HepG2 (cell line): ENCODE results near the gene ZFP37. TPM values are rescaled to one million over a fixed set of nuclear protein-coding genes. Genes with fewer than 3 reads are reported as not detected.

Source experiments
- CENPBD1 ChIP-seq: sonication (generic); formaldehyde crosslinking; IDR thresholded peaks from 2 replicates; pipeline ENCODE4 v1.8.0; 2022; ENCODE audit warnings: missing genetic modification reagents, low read depth, mild to moderate bottlenecking, borderline replicate concordance
- CENPT ChIP-seq: sonication (generic); formaldehyde crosslinking; IDR thresholded peaks from 2 replicates; pipeline ENCODE4 v1.8.0; 2022; ENCODE audit warnings: low read depth, mild to moderate bottlenecking, moderate library complexity, missing genetic modification reagents
- DNMT1 ChIP-seq: sonication (generic); formaldehyde crosslinking; IDR thresholded peaks from 2 replicates; pipeline ENCODE4 v1.5.1; 2020; ENCODE audit warnings: mild to moderate bottlenecking, missing genetic modification reagents
- HNRNPUL1 ChIP-seq: fragments of 200-400 bp; formaldehyde crosslinking; IDR thresholded peaks from 2 replicates; pipeline ENCODE4 v1.6.1; 2017; ENCODE audit warnings: low read depth, mild to moderate bottlenecking, low read length, moderate library complexity
- IRF1 ChIP-seq: sonication (generic); formaldehyde crosslinking; IDR thresholded peaks from 2 replicates; pipeline ENCODE4 v1.4.0; 2020; ENCODE audit warnings: low read depth, mild to moderate bottlenecking, missing genetic modification reagents
- MBD4 ChIP-seq: IDR thresholded peaks from 2 replicates; pipeline ENCODE4 v1.6.1; 2012; ENCODE audit warnings: low read length, inconsistent platforms, borderline replicate concordance
- MTA1 ChIP-seq: sonication (generic); formaldehyde crosslinking; IDR thresholded peaks from 2 replicates; pipeline ENCODE4 v1.4.0; 2020; ENCODE audit warnings: missing genetic modification reagents, mild to moderate bottlenecking, borderline replicate concordance
- NONO ChIP-seq, 2 experiments: fragments of 450-650 bp in 1 of 2; sonication (generic) in 1 of 2; formaldehyde crosslinking in 1 of 2; IDR thresholded peaks in 1 of 2; conservative IDR thresholded peaks in 1 of 2; 2 replicates each; pipeline versions ENCODE4 v1.6.1 to v1.8.0; 2017 to 2022; ENCODE audit warnings: mild to moderate bottlenecking in 1 of 2, missing genetic modification reagents in 1 of 2, moderate library complexity in 1 of 2
- NR0B2 ChIP-seq: sonication (generic); formaldehyde crosslinking; IDR thresholded peaks from 2 replicates; pipeline ENCODE4 v1.4.0; 2020; ENCODE audit warnings: mild to moderate bottlenecking, missing genetic modification reagents
- PBX2 ChIP-seq: IDR thresholded peaks from 2 replicates; pipeline ENCODE4 v1.6.1; 2016; ENCODE audit warnings: control low read depth
- RBAK ChIP-seq: sonication (generic); formaldehyde crosslinking; IDR thresholded peaks from 2 replicates; pipeline ENCODE4 v1.5.1; 2020; ENCODE audit warnings: mild to moderate bottlenecking, missing genetic modification reagents
- SATB2 ChIP-seq: sonication (generic); formaldehyde crosslinking; IDR thresholded peaks from 2 replicates; pipeline ENCODE4 v1.5.0; 2020; ENCODE audit warnings: missing genetic modification reagents
- SOX5 ChIP-seq: IDR thresholded peaks from 2 replicates; pipeline ENCODE4 v1.6.1; 2016; ENCODE audit warnings: borderline replicate concordance
- STAT5B ChIP-seq: sonication (generic); formaldehyde crosslinking; IDR thresholded peaks from 2 replicates; pipeline ENCODE4 v1.4.0; 2020; ENCODE audit warnings: missing genetic modification reagents
- TBX3 ChIP-seq: fragments of 450-650 bp; IDR thresholded peaks from 2 replicates; pipeline ENCODE4 v1.6.1; 2017; ENCODE audit warnings: antibody characterized with exemption, mild to moderate bottlenecking, inconsistent platforms, borderline replicate concordance
- ZBTB10 ChIP-seq: sonication (generic); formaldehyde crosslinking; IDR thresholded peaks from 2 replicates; pipeline ENCODE4 v1.4.0; 2020; ENCODE audit warnings: missing genetic modification reagents, borderline replicate concordance
- ZKSCAN8 ChIP-seq: IDR thresholded peaks from 2 replicates; pipeline ENCODE4 v1.6.1; 2016; ENCODE audit warnings: borderline replicate concordance, missing genetic modification reagents, missing compliant biosample characterization
- ZNF24 ChIP-seq: fragments of 450-650 bp; IDR thresholded peaks from 2 replicates; pipeline ENCODE4 v1.6.1; 2017; ENCODE audit warnings: antibody characterized with exemption, mild to moderate bottlenecking
- ZNF282 ChIP-seq: fragments of 450-650 bp; IDR thresholded peaks from 2 replicates; pipeline ENCODE4 v1.6.1; 2018; ENCODE audit not compliant: partially characterized antibody
- ZNF432 ChIP-seq: sonication (generic); formaldehyde crosslinking; IDR thresholded peaks from 2 replicates; pipeline ENCODE4 v1.5.0; 2020; ENCODE audit warnings: missing genetic modification reagents, mild to moderate bottlenecking, borderline replicate concordance
- ZNF589 ChIP-seq: sonication (generic); formaldehyde crosslinking; conservative IDR thresholded peaks from 2 replicates; pipeline ENCODE4 v1.8.0; 2022; ENCODE audit warnings: mild to moderate bottlenecking, moderate library complexity, missing genetic modification reagents
- ZNF678 ChIP-seq: sonication (generic); formaldehyde crosslinking; IDR thresholded peaks from 2 replicates; pipeline ENCODE4 v1.4.0; 2020; ENCODE audit warnings: mild to moderate bottlenecking, missing genetic modification reagents
- ZNF75D ChIP-seq: sonication (generic); formaldehyde crosslinking; IDR thresholded peaks from 2 replicates; pipeline ENCODE4 v1.8.1; 2023; ENCODE audit warnings: missing genetic modification reagents, mild to moderate bottlenecking, borderline replicate concordance
- polyA plus RNA-seq, 8 experiments: library from polyadenylated mRNA; depleted of rRNA in 3 of 8; stranded (reverse) in 7 of 8; unstranded in 1 of 8; fragments of >200 nt; fragmentation: Illumina TruSeq in 4 of 8; extraction: Trizol in 4 of 8; gene quantifications; 2 replicates each; pipeline versions ENCODE4 v1.2.1 to v1.2.3, GENCODE V29; 2011 to 2016; ENCODE audit warnings: low read depth in 4 of 8, missing spikeins in 1 of 8, mixed read lengths in 1 of 8; ENCODE audit not compliant: insufficient read depth in 1 of 8
- total RNA-seq, 5 experiments: library from RNA; depleted of rRNA; stranded (reverse); fragments of >200 nt; fragmentation: Illumina TruSeq; extraction: Trizol; gene quantifications; 2 replicates each; pipeline ENCODE4 v1.2.3, GENCODE V29; 2016; ENCODE audit warnings: low read depth in 1 of 5

ZFP37 gene
- total and polyA plus RNA-seq, 2 of the 13 experiments (the other 11 are each of a cell fraction or from before 2014, with no cell fraction given) = 1.1 to 3.7 TPM

- TF ChIP-seq CENPBD1 (CRISPR knock-in tag) (no peak), TBX3 (no peak), ZBTB10 (no peak), ZNF432 (CRISPR knock-in tag) (no peak), CENPT (no peak), MTA1 (CRISPR knock-in tag) (no peak; the same call in none of the 2 replicates), ZKSCAN8 (no peak), ZNF24 (no peak), HNRNPUL1 (no peak), DNMT1 (CRISPR knock-in tag) (no peak), MBD4 (no peak), NR0B2 (CRISPR knock-in tag) (no peak), RBAK (CRISPR knock-in tag) (no peak), NONO (IDR thresholded peaks at IDR 0.05) (no peak), NONO (CRISPR knock-in tag; conservative IDR thresholded peaks at IDR 0.05) (no peak; the same call in none of the 2 replicates), SOX5 (CRISPR knock-in tag) (peak; percentile 22; the same call in 1 of the 2 replicates), ZNF678 (CRISPR knock-in tag) (no peak), STAT5B (CRISPR knock-in tag) (no peak), SATB2 (CRISPR knock-in tag) (no peak), ZNF589 (CRISPR knock-in tag) (peak; percentile 76), IRF1 (no peak), ZNF282 (no peak), ZNF75D (CRISPR knock-in tag) (no peak), PBX2 (no peak)
Observed at GRCh38 chr9:113056191-113057106, at the start of gene ZFP37 (continued).
